Kidney epithelial cell (primary cell): ENCODE results near the gene KIFC1. TPM values are rescaled to one million over a fixed set of nuclear protein-coding genes. Genes with fewer than 3 reads are reported as not detected.

Experiments used
- DNase-seq: peaks from one replicate; pipeline ENCODE4 v3.0.0-alpha.2; 2010; ENCODE audit warnings: low read depth
- H3K27me3 ChIP-seq: 2 replicates; pipeline ENCODE4 v1.6.0; 2011; ENCODE audit warnings: low read length; ENCODE audit not compliant: control insufficient read depth, insufficient read depth
- H3K36me3 ChIP-seq: 2 replicates; pipeline ENCODE4 v1.5.1; 2011; ENCODE audit warnings: low read length; ENCODE audit not compliant: control insufficient read depth, insufficient read depth
- H3K4me3 ChIP-seq: 2 replicates; pipeline ENCODE4 v1.5.1; 2011; ENCODE audit warnings: low read depth, mild to moderate bottlenecking, control low read depth, low read length
- CTCF ChIP-seq: IDR thresholded peaks from 2 replicates; pipeline ENCODE4 v1.5.1; 2011; ENCODE audit warnings: mild to moderate bottlenecking, moderate library complexity, low read length, control low read depth, inconsistent platforms; ENCODE audit not compliant: insufficient read depth, poor library complexity, severe bottlenecking
- total RNA-seq: library from RNA; depleted of rRNA; stranded (reverse); fragments of >200 nt; gene quantifications from 2 replicates; pipeline ENCODE4 v1.2.3, GENCODE V29; 2015

Gene KIFC1
- total RNA-seq, 1 donor from 2014 or later, result 8.4 TPM

GRCh38 chr6:33421344-33421643 lies 29.7 kb downstream of the KIFC1 start:
- Histone ChIP-seq H3K4me3 (no peak overlapping the region), H3K27me3 (no peaks in the 10 kb centered on the region), H3K36me3 (no peaks in the 10 kb centered on the region)
- TF ChIP-seq CTCF, result no peak
- DNase-seq, result no peak

- no peak overlapping the region for H3K4me3 ChIP-seq
- no peak for TF ChIP-seq CTCF
- DNase-seq, result no peak
Measured at GRCh38 chr6:33423777-33424176, 32.2 kb downstream of the KIFC1 start.

GRCh38 chr6:33424855-33425667 lies 33.4 kb downstream of the KIFC1 start:
- no peaks in the 10 kb centered on the region for H3K27me3 ChIP-seq
- no peak for TF ChIP-seq CTCF
- no peak for DNase-seq
- H3K4me3 ChIP-seq, result peak overlapping the region; percentile 59
- no peaks in the 10 kb centered on the region for H3K36me3 ChIP-seq

More at GRCh38 chr6:33423777-33424176, 32.2 kb downstream of the KIFC1 start:
- Histone ChIP-seq H3K27me3 (no peaks in the 10 kb centered on the region), H3K36me3 (no peaks in the 10 kb centered on the region)

GRCh38 chr6:33425668-33426577 lies 34.3 kb downstream of the KIFC1 start:
- Histone ChIP-seq H3K27me3 (no peaks in the 10 kb centered on the region), H3K36me3 (no peaks in the 10 kb centered on the region), H3K4me3 (peak overlapping the region; percentile 59)
- no peak for DNase-seq
- peak; percentile 70 for TF ChIP-seq CTCF

GRCh38 chr6:33426590-33427511 lies 35.2 kb downstream of the KIFC1 start:
- no peaks in the 10 kb centered on the region for H3K27me3 ChIP-seq
- peak overlapping the region; percentile 59 for H3K4me3 ChIP-seq
- no peak for TF ChIP-seq CTCF
- no peaks in the 10 kb centered on the region for H3K36me3 ChIP-seq
- DNase-seq, result no peak
